WTC11 (cell line): ENCODE results near the gene IL23R. TPM values are rescaled to one million over a fixed set of nuclear protein-coding genes. Genes with fewer than 3 reads are reported as not detected.

Source experiments
- ATAC-seq: fragments of 200-7000 bp; cut with Tn5 transposase; 2 replicates; pipeline ENCODE4 v1.10.0; 2021; ENCODE audit warnings: mild to moderate bottlenecking, moderate library complexity
- CTCF ChIA-PET: fragments of 300-600 bp; sonication (Branson Sonifier 250); formaldehyde crosslinking; loops from one replicate; lab custom pipeline; 2021; ENCODE audit warnings: antibody characterized with exemption; lab: Charles Lee
- POLR2A ChIA-PET: fragments of 350-600 bp; sonication (Branson Sonifier 250); formaldehyde crosslinking; loops from one replicate; lab custom pipeline; 2021; ENCODE audit warnings: antibody characterized with exemption; lab: Charles Lee
- DNase-seq: peaks from one replicate; pipeline ENCODE4 v3.0.0; 2021; ENCODE audit warnings: low spot score
- H3K27ac Mint-ChIP-seq: 2 replicates; pipeline ENCODE4 v1.8.0; 2021; ENCODE audit warnings: mixed read lengths
- H3K27me3 Mint-ChIP-seq: 2 replicates; pipeline ENCODE4 v1.8.0; 2021; ENCODE audit warnings: low read depth, mild to moderate bottlenecking, moderate library complexity, mixed read lengths
- H3K36me3 Mint-ChIP-seq: 2 replicates; pipeline ENCODE4 v1.8.0; 2021; ENCODE audit warnings: mixed read lengths
- H3K4me1 Mint-ChIP-seq: 2 replicates; pipeline ENCODE4 v1.8.0; 2022; ENCODE audit warnings: mixed read lengths
- H3K4me3 Mint-ChIP-seq: 2 replicates; pipeline ENCODE4 v1.8.0; 2021; ENCODE audit warnings: mild to moderate bottlenecking, moderate library complexity, mixed read lengths
- H3K9me3 Mint-ChIP-seq: 2 replicates; pipeline ENCODE4 v1.8.0; 2021; ENCODE audit warnings: mixed read lengths
- ETV6 ChIP-seq: sonication (generic); formaldehyde crosslinking; IDR thresholded peaks from 2 replicates; pipeline ENCODE4 v1.8.1; 2022; ENCODE audit warnings: mild to moderate bottlenecking, missing genetic modification reagents
- JAZF1 ChIP-seq: fragments of 250-450 bp; sonication (Bioruptor Pico); IDR thresholded peaks from 2 replicates; pipeline ENCODE4 v1.9.0; 2021; ENCODE audit warnings: moderate library complexity, mild to moderate bottlenecking, inconsistent platforms
- NFATC4 ChIP-seq: fragments of 250-450 bp; sonication (Bioruptor Pico); IDR thresholded peaks from 2 replicates; pipeline ENCODE4 v1.9.0; 2021; ENCODE audit warnings: mild to moderate bottlenecking
- NFE2L1 ChIP-seq: sonication (generic); formaldehyde crosslinking; IDR thresholded peaks from 2 replicates; pipeline ENCODE4 v1.8.1; 2023; ENCODE audit warnings: missing genetic modification reagents
- NR2C2 ChIP-seq: sonication (generic); formaldehyde crosslinking; IDR thresholded peaks from 2 replicates; pipeline ENCODE4 v1.8.0; 2022; ENCODE audit warnings: mild to moderate bottlenecking, missing genetic modification reagents
- RELA ChIP-seq: sonication (generic); formaldehyde crosslinking; IDR thresholded peaks from 2 replicates; pipeline ENCODE4 v1.8.1; 2022; ENCODE audit warnings: missing genetic modification reagents, mild to moderate bottlenecking, borderline replicate concordance
- SMAD3 ChIP-seq: sonication (generic); formaldehyde crosslinking; IDR thresholded peaks from 2 replicates; pipeline ENCODE4 v1.8.0; 2022; ENCODE audit warnings: missing genetic modification reagents, mild to moderate bottlenecking, borderline replicate concordance
- SMAD4 ChIP-seq: sonication (generic); formaldehyde crosslinking; IDR thresholded peaks from 2 replicates; pipeline ENCODE4 v1.8.0; 2022; ENCODE audit warnings: mild to moderate bottlenecking, missing genetic modification reagents
- SOX15 ChIP-seq: fragments of 250-450 bp; sonication (Bioruptor Pico); IDR thresholded peaks from 2 replicates; pipeline ENCODE4 v1.9.0; 2021; ENCODE audit warnings: mild to moderate bottlenecking
- SP1 ChIP-seq: sonication (generic); formaldehyde crosslinking; conservative IDR thresholded peaks from 2 replicates; pipeline ENCODE4 v1.8.1; 2022; ENCODE audit warnings: missing genetic modification reagents
- TEAD1 ChIP-seq: sonication (generic); formaldehyde crosslinking; IDR thresholded peaks from 2 replicates; pipeline ENCODE4 v1.8.0; 2022; ENCODE audit warnings: mild to moderate bottlenecking, missing genetic modification reagents
- ZBTB21 ChIP-seq: sonication (generic); formaldehyde crosslinking; IDR thresholded peaks from 2 replicates; pipeline ENCODE4 v1.8.1; 2023; ENCODE audit warnings: mild to moderate bottlenecking, missing genetic modification reagents, borderline replicate concordance
- ZNF219 ChIP-seq: sonication (generic); formaldehyde crosslinking; IDR thresholded peaks from 2 replicates; pipeline ENCODE4 v1.8.0; 2023; ENCODE audit warnings: missing genetic modification reagents, mild to moderate bottlenecking, borderline replicate concordance
- total RNA-seq: library from RNA; stranded (reverse); gene quantifications from 3 replicates; pipeline ENCODE4 v1.2.3, GENCODE V29; 2021
- TF ChIP-seq, protein P1 (sequence below): fragments of 250-450 bp; sonication (Bioruptor Pico); IDR thresholded peaks from 2 replicates; pipeline ENCODE4 v1.9.0; 2021; ENCODE audit warnings: moderate library complexity, mild to moderate bottlenecking, inconsistent platforms, borderline replicate concordance
- TF ChIP-seq, protein P2 (sequence below): sonication (generic); formaldehyde crosslinking; IDR thresholded peaks from 2 replicates; pipeline ENCODE4 v1.8.0; 2022; ENCODE audit warnings: missing genetic modification reagents
- TF ChIP-seq, protein P3 (sequence below): fragments of 250-450 bp; sonication (Bioruptor Pico); IDR thresholded peaks from 2 replicates; pipeline ENCODE4 v1.9.0; 2021; ENCODE audit warnings: mild to moderate bottlenecking
- TF ChIP-seq, protein P4 (sequence below): sonication (generic); formaldehyde crosslinking; IDR thresholded peaks from 2 replicates; pipeline ENCODE4 v1.8.1; 2023; ENCODE audit warnings: mild to moderate bottlenecking, missing genetic modification reagents
- TF ChIP-seq, protein P5 (sequence below): fragments of 250-450 bp; sonication (Bioruptor Pico); IDR thresholded peaks from 2 replicates; pipeline ENCODE4 v1.9.0; 2021; ENCODE audit warnings: mild to moderate bottlenecking, borderline replicate concordance

The IL23R gene
- total RNA-seq, 1 experiment from 2014 or later, result not detected

DNA sequence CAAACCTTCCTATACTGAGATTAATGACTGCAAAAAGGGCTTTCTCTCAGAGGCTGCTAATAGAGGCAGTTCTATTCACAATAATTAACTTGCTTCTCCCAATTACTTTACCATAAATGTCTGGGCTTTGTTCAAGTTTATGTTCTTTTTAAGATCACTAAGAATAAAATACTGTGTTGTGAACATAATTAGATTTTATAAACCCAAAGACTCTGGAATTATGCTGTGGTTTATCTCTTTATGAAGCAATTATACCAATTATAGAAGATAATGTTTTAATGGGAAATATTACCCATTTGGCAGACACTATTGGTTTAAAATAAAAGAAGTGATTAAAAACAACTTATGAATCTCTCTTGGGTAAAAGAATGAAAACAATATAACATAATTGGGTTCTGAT lies 97.9 kb downstream of the IL23R start:
- Mint-ChIP-seq H3K36me3 (no peaks in the 10 kb centered on the region), H3K9me3 (no peaks in the 10 kb centered on the region), H3K27me3 (no peaks in the 10 kb centered on the region; the same call in 1 of the 2 replicates), H3K4me1 (peaks cover 36% of the 10 kb centered on the region), H3K4me3 (no peak overlapping the region), H3K27ac (no peak overlapping the region)
- no peak for ATAC-seq
- no peak for DNase-seq
- ChIA-PET POLR2A (no interaction called here), CTCF (interaction anchor here (2.9 kb wide), 1 partner anchor 50 kb away, joined by 35 read pairs; no protein-coding TSS in a partner anchor)
- no peak for TF ChIP-seq ZBTB21 (CRISPR knock-in tag)
- TF ChIP-seq SP1 (CRISPR knock-in tag), result no peak
- TF ChIP-seq SMAD4 (CRISPR knock-in tag), result no peak
- no peak for TF ChIP-seq NFATC4 (CRISPR knock-in tag)
- TF ChIP-seq, protein P1, sequence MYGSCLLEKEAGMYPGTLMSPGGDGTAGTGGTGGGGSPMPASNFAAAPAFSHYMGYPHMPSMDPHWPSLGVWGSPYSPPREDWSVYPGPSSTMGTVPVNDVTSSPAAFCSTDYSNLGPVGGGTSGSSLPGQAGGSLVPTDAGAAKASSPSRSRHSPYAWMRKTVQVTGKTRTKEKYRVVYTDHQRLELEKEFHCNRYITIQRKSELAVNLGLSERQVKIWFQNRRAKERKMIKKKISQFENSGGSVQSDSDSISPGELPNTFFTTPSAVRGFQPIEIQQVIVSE, result no peak
- TF ChIP-seq ZNF219, result no peak
- no peak for TF ChIP-seq NFE2L1
- TF ChIP-seq, protein P2, sequence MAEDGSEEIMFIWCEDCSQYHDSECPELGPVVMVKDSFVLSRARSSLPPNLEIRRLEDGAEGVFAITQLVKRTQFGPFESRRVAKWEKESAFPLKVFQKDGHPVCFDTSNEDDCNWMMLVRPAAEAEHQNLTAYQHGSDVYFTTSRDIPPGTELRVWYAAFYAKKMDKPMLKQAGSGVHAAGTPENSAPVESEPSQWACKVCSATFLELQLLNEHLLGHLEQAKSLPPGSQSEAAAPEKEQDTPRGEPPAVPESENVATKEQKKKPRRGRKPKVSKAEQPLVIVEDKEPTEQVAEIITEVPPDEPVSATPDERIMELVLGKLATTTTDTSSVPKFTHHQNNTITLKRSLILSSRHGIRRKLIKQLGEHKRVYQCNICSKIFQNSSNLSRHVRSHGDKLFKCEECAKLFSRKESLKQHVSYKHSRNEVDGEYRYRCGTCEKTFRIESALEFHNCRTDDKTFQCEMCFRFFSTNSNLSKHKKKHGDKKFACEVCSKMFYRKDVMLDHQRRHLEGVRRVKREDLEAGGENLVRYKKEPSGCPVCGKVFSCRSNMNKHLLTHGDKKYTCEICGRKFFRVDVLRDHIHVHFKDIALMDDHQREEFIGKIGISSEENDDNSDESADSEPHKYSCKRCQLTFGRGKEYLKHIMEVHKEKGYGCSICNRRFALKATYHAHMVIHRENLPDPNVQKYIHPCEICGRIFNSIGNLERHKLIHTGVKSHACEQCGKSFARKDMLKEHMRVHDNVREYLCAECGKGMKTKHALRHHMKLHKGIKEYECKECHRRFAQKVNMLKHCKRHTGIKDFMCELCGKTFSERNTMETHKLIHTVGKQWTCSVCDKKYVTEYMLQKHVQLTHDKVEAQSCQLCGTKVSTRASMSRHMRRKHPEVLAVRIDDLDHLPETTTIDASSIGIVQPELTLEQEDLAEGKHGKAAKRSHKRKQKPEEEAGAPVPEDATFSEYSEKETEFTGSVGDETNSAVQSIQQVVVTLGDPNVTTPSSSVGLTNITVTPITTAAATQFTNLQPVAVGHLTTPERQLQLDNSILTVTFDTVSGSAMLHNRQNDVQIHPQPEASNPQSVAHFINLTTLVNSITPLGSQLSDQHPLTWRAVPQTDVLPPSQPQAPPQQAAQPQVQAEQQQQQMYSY (CRISPR knock-in tag), result no peak
- TF ChIP-seq TEAD1 (CRISPR knock-in tag), result no peak
- TF ChIP-seq, protein P3, sequence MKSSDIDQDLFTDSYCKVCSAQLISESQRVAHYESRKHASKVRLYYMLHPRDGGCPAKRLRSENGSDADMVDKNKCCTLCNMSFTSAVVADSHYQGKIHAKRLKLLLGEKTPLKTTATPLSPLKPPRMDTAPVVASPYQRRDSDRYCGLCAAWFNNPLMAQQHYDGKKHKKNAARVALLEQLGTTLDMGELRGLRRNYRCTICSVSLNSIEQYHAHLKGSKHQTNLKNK (CRISPR knock-in tag), result no peak
- no peak for TF ChIP-seq NR2C2
- TF ChIP-seq, protein P4, sequence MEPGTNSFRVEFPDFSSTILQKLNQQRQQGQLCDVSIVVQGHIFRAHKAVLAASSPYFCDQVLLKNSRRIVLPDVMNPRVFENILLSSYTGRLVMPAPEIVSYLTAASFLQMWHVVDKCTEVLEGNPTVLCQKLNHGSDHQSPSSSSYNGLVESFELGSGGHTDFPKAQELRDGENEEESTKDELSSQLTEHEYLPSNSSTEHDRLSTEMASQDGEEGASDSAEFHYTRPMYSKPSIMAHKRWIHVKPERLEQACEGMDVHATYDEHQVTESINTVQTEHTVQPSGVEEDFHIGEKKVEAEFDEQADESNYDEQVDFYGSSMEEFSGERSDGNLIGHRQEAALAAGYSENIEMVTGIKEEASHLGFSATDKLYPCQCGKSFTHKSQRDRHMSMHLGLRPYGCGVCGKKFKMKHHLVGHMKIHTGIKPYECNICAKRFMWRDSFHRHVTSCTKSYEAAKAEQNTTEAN (CRISPR knock-in tag), result no peak
- TF ChIP-seq ETV6 (CRISPR knock-in tag), result no peak
- TF ChIP-seq SOX15, result no peak
- TF ChIP-seq RELA (CRISPR knock-in tag), result no peak

DNA sequence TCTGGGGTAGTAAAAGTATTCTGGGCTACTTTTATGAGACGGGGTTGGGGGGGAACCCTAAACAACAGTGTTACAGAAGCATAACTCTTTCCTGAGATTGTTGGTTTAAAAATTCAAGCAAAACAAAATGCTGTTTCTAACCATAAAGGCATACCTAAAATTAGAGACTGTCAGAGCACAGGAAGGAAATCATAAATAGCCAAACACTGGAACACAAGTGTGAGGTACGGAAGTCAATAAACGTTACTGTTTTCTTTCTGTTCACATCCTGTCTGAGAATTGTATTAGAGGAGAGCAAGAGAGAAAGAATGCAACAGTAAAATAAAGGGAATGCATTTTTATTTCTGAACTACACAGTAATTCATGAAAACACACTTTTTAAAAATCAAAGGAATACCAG lies 98.6 kb downstream of the IL23R start:
- Mint-ChIP-seq H3K4me3 (no peak overlapping the region), H3K9me3 (no peaks in the 10 kb centered on the region), H3K36me3 (no peaks in the 10 kb centered on the region)

More for the DNA sequence above, 98.6 kb downstream of the IL23R start:
- ATAC-seq (no peak), DNase-seq (no peak)
- Mint-ChIP-seq H3K27ac (no peak overlapping the region), H3K27me3 (no peaks in the 10 kb centered on the region; the same call in 1 of the 2 replicates), H3K4me1 (peaks cover 34% of the 10 kb centered on the region)
- ChIA-PET CTCF (no interaction called here), POLR2A (no interaction called here)
- TF ChIP-seq SMAD3 (CRISPR knock-in tag) (no peak), JAZF1 (no peak)
- TF ChIP-seq, protein P5, sequence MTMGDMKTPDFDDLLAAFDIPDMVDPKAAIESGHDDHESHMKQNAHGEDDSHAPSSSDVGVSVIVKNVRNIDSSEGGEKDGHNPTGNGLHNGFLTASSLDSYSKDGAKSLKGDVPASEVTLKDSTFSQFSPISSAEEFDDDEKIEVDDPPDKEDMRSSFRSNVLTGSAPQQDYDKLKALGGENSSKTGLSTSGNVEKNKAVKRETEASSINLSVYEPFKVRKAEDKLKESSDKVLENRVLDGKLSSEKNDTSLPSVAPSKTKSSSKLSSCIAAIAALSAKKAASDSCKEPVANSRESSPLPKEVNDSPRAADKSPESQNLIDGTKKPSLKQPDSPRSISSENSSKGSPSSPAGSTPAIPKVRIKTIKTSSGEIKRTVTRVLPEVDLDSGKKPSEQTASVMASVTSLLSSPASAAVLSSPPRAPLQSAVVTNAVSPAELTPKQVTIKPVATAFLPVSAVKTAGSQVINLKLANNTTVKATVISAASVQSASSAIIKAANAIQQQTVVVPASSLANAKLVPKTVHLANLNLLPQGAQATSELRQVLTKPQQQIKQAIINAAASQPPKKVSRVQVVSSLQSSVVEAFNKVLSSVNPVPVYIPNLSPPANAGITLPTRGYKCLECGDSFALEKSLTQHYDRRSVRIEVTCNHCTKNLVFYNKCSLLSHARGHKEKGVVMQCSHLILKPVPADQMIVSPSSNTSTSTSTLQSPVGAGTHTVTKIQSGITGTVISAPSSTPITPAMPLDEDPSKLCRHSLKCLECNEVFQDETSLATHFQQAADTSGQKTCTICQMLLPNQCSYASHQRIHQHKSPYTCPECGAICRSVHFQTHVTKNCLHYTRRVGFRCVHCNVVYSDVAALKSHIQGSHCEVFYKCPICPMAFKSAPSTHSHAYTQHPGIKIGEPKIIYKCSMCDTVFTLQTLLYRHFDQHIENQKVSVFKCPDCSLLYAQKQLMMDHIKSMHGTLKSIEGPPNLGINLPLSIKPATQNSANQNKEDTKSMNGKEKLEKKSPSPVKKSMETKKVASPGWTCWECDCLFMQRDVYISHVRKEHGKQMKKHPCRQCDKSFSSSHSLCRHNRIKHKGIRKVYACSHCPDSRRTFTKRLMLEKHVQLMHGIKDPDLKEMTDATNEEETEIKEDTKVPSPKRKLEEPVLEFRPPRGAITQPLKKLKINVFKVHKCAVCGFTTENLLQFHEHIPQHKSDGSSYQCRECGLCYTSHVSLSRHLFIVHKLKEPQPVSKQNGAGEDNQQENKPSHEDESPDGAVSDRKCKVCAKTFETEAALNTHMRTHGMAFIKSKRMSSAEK (CRISPR knock-in tag), result no peak
